Activated CD8-positive, alpha-beta memory T cell treated with anti-CD3 and anti-CD28 coated beads for 36 hours (primary cell): ENCODE results near the gene IGF2. TPM values are rescaled to one million over a fixed set of nuclear protein-coding genes. Genes with fewer than 3 reads are reported as not detected.
"Not testable (repeated sequence)": the region's sequence is repeated elsewhere in the genome, so short reads cannot be mapped to it uniquely, and the experiment has no call there.

Experiments
- CTCF ChIA-PET: fragments of 350-600 bp; sonication (Branson Sonifier 250); formaldehyde crosslinking; loops from one replicate; lab custom pipeline; 2021; ENCODE audit warnings: antibody characterized with exemption; lab: Charles Lee
- POLR2A ChIA-PET: fragments of 350-600 bp; sonication (Branson Sonifier 250); formaldehyde crosslinking; loops from one replicate; lab custom pipeline; 2021; ENCODE audit warnings: antibody characterized with exemption; lab: Charles Lee
- total RNA-seq, 2 experiments: library from RNA; stranded (reverse); gene quantifications; one replicate each; pipeline ENCODE4 v1.2.3, GENCODE V29; 2021

The IGF2 gene, protein sequence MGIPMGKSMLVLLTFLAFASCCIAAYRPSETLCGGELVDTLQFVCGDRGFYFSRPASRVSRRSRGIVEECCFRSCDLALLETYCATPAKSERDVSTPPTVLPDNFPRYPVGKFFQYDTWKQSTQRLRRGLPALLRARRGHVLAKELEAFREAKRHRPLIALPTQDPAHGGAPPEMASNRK
- 10 to 100 TPM in 1 of 2 experiments, 1 to 10 TPM in 1; 9.5 to 10.7 TPM for total RNA-seq

DNA sequence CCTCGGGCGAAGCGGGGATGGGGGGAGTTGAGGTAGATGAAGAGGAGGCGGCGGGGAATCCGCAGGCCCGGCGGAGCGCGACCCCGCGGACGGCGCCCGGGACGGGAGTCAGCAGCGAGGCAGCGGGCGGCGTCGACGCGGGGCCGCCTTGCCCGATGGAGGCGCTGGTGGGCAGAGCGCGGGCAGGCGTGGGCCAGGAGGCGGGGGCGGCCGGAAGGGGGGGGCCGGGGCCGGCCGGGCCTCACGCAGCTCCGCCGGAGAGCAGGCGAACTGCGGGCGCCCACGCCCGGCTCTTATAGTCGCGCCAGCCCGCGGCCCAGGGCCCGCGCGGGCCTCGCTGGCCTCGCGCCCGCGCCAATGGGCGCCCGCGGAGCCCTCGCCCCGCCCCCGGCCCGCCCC, at the start of gene IGF2:
Gene IGF2, minus strand, starts transcription at position 267 of the 399 bp plus-strand sequence. CDS start 3,866 bp downstream, outside the sequence.
- CTCF ChIA-PET = interaction anchor here (1.2 to 8.8 kb wide), 3 partner anchors 11 to 64 kb away, joined by 3 to 46 read pairs (median 3); no protein-coding TSS in a partner anchor
- POLR2A ChIA-PET = no interaction called here

DNA sequence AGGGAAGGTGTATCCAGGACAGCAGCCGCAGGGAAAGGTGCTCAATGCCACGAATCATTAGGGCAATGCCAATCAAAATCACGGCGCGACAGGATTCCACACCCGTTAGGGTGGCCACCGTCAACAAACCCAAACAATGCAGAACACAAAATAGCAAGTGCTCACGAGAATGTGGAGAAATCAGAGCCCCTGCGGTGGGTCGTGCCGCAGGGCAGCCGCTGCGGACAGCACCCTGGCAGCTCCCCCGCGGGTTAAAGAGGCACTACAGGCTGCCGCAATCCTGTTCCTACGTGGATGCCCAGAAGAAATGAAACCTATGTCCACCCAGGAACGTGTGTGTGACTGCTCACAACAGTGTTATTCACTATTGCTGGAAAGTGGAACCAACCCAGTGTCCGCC, 49.6 kb upstream of the IGF2 start:
- CTCF ChIA-PET = interaction anchor here (1.1 kb wide), 1 partner anchor 232 kb away, joined by 4 read pairs; no protein-coding TSS in a partner anchor
- POLR2A ChIA-PET = no interaction called here

DNA sequence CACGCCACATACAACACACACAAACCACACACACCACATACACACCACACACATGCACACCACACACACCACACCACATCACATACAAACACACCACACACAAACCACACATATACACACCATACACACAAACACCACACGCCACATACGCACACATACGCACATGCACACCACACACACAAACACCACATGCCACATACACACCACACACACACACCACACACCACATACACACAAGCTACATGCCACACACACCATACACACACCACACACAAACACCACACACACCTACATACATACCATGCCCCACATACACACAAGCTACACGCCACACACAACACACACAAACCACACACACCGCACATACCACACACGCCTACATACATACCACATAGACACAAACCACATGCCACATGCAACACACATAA, 48.1 kb upstream of the IGF2 start:
- CTCF ChIA-PET = interaction anchor here (0.9 to 3.9 kb wide), 3 partner anchors 117 to 233 kb away, joined by 3 to 23 read pairs (median 6); no protein-coding TSS in a partner anchor
- POLR2A ChIA-PET = no interaction called here

DNA sequence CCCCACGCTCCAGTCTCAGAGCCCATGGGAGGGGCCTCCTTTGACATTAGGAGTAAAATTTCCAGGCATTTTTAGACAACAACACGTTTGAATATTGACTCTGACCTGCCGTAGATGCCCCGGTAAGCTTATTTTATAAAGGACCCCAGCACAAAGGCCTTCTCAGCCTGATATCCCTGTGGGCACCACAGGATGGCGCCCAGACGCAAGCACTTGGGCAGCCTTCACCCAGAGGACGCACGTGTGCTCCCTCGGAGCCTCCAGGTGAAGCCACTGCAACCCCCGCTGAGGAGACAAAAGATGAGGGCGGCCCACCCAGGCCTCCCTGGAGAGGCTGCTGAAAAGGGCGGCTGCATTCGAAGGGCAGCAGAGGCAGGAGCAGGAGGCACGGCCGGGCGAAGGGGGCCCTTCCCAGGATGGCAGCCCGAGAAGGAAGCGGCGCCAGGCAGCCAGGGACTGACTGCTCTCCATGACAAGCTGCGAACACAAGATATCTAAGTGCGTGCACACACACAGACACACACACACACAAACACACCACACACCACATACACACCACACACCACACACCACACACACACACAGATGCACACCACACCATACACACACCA, 47.6 kb upstream of the IGF2 start:
- CTCF ChIA-PET = interaction anchor here (0.9 to 3.9 kb wide), 4 partner anchors 13 to 234 kb away, joined by 3 to 23 read pairs (median 4); no protein-coding TSS in a partner anchor
- POLR2A ChIA-PET = no interaction called here

DNA sequence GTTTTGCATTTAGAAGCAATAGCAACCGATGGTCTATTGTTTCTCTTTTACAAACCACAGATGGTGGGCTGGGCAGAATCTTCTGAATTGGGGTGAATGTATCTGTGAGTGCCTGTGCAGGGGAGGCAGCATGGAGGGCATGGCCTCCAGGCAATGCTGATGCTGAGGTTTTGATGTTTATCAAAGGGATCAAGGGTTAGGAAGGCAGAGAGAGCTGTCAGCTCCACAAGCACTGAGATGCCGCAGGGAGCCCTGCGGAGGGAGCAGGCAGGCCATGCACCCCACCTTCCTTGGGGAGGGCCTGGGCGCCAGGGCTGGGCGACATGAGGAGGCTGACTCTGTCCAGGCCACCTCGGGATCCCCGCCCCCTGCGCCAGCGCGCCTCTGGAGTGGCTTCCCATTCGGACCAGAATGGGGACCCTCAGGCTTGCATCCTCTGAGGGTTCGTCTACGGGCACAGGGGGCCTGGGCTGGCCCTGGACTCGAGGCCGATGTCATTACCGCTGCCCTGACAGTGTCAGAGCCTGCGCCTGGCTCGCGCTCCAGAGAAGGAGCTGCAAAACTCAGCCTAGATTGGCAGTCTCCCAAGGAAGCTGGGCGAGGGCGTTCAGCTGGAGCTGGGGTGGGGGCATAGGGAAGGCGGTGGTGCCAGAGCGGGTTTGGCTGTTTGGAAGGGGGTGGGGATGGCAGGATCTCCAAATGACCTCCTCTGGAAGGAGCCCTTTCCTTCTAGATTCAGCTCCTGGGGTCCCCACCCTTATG, 46.3 kb upstream of the IGF2 start:
- POLR2A ChIA-PET = no interaction called here
- CTCF ChIA-PET = interaction anchor here (1.0 to 3.9 kb wide), 4 partner anchors 9 to 235 kb away, joined by 3 to 23 read pairs (median 3); no protein-coding TSS in a partner anchor

DNA sequence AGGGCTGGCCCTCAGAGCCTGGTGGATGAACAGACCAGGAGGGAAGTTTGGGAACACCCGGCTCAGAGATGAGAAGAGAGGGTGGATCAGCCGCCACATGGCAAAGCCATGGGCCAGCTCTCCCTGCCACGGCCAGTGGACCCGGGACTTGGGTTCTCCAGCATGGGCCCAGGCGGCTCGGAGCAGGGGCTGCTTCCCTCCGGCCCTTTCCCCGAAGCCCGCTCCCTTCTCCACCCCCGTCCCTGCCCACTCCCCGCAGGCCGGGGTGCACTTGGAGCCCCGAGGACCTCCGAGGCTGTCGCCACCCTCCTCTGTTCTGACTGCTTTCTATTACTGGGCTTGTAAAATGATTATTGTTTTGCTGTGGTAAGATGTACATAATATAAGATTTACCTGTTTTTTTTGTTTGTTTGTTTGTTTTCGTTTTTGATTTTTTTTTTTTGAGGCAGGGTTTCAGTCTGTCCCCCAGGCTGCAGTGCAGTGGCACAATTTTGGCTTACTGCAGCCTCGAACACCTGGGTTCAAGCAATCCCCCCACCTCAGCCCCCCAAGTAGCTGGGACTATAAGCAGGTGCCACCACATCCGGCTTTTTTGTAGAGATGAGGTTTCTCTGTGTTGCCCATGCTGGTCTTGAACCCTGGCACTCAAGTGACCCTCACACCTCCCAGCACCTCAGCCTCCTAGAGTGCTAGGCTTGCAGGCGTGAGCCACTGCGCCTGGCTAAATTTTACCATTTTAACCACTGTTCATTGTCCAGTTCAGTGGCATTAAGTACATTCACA, 43.7 kb upstream of the IGF2 start:
- CTCF ChIA-PET = no interaction called here
- POLR2A ChIA-PET = no interaction called here

DNA sequence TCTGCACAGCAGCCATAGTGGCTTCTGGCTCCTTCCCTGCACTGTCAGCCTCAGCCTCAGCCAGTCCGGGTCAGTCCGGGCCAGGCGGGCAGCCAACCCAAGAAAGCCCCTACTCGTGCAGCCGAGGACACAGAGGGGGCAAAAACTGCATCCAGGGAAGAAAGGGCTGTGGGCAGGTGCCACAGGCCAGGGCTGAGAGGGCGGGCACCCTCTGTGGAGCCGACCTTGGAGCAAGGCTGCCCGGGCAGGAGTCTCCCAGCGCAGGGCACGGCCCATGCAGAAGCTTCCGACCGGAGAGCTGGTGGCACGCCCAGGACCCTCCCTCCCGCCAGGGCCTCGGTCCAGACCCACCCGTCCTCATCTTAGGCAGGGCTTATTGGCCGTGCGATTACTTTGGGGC, 42.9 kb upstream of the IGF2 start:
- ChIA-PET POLR2A (no interaction called here), CTCF (no interaction called here)

DNA sequence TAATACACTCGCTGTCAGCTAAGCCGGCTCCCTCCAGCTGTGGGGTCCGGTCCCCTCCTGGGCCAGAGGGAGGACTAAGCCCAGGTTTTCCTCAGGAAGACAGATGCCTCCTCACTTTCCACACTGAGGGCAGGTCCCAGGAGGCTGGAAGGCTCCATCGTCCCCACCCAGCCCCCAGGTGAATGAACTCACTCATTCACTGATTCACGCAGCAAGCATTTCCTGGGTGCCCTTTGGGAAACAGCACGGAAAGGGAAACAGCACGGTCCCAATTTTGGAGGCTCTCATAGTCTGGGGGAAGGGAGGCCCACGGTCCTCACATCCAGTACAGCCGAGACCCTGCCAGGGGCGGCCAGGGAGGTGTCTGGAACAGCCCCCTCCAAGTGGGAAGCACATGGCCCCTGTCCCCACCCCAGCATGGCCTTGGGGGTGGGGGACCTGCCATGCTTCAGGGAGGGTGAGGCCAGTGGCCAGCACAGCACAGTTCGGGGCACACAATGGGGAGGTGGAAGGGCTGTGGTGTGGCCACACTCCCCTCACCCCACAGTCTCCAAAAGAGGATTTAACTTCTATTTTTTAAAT, 41.7 kb upstream of the IGF2 start:
- CTCF ChIA-PET = no interaction called here
- POLR2A ChIA-PET = no interaction called here

DNA sequence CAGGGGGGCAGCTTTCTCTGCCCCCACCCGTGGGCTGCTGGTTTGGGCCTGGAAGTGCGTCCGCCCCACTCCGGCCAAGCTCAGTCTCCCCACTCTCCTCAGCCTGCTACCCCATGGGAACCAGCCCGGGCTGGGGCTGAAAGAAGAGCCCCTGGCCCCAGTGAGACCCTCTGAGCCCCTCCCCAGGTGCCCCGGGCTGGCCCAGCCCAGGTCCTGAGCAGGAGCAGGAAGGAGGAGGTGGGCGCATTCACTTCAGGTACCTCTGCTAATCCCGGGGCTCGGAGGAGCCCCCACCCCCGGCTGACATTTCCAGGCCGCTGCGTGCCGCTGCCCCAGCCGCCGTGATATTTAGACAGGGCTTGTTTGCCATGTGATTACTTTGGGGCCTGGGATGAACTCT, 41.2 kb upstream of the IGF2 start:
- POLR2A ChIA-PET = no interaction called here
- CTCF ChIA-PET = no interaction called here

DNA sequence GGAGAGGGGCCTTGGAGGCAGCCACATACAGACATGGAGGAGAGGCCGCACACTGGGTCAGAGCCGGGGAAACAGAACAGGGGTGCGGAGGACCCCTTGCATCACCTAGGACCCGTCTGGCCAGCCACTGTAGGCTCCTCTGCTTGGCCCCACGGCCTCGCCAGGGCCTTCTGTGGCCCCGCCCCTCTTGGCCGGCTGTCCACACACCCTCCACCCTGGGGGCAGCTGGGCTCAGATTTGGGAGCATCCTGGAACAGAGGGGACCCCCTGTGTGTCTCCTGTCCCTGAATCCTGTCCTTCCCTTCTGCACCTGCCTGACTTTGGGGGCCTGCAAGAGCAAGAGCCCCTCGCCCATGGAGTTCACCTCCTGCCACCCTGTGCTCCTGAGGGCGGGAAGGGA, 40.3 kb upstream of the IGF2 start:
- CTCF ChIA-PET = no interaction called here

DNA sequence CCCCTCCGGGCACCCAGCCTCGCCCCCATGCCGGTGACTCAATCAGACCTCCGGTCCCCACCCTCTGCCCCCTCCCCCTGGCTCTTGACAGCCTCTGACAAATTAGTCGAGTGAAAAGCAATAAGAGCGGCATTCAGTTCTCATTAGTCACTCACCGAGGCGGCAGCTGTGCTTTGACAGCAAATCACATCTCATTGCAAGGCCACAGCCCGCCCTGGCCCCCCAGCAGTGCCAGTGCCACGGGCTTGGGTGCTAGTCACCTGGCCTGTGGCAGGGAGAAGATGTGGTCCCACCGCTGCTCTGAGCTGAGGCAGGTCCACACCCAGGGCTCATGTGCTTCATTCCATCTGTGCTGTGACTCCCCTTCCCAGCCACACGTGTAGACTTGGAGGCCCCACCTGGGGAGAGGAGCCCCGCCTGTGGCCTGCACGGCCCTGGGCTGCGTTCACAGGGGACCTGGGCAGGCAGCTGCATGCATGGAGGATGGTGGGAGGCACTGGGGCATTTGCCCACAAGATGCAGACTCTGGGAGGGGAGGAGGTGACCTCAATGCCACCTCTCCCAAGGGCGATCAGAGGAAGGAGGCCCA, 39.8 kb upstream of the IGF2 start:
- ChIA-PET CTCF (no interaction called here), POLR2A (interaction anchor here (0.6 kb wide), 1 partner anchor 148 kb away, joined by 3 read pairs; no protein-coding TSS in a partner anchor)

More for the DNA sequence above, 40.3 kb upstream of the IGF2 start:
- POLR2A ChIA-PET = no interaction called here

DNA sequence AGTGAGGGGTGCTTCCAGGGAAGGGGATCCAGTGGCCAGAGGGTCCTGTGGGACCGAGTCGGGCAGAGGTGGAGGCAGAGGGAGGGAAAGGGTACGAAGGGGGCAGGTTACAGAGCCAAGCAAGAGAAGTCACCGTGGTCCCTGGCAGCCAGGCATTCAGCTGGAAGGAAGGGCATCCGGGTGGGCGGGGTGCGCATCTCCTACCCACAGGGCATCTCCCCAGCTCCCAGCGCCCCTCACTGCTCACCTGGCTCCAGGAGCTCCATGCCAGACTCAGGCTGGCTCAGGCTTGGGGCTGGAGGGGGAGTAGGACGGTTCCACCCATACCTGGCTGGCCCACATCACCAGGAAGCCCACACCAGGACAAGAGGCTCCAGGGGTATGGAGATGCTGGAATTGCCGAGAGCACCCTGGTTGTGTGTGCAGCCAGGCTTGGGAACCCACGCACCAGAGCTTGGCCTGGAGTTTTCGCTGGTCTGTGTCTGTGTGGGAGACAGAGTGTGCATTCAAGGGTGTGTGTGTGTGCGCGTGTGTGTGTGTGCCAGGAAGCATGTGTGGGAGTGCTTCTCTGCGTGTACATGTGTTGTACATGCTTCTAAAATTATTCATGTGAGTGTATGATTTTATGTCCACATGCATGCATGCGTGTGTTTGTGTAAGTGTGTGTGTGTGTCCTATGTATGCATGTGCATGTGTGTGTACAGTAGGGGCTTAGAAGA, 39.0 kb upstream of the IGF2 start:
- CTCF ChIA-PET = interaction anchor here (1.2 kb wide), 1 partner anchor 132 kb away, joined by 3 read pairs; no protein-coding TSS in a partner anchor
- POLR2A ChIA-PET = not testable (repeated sequence)

DNA sequence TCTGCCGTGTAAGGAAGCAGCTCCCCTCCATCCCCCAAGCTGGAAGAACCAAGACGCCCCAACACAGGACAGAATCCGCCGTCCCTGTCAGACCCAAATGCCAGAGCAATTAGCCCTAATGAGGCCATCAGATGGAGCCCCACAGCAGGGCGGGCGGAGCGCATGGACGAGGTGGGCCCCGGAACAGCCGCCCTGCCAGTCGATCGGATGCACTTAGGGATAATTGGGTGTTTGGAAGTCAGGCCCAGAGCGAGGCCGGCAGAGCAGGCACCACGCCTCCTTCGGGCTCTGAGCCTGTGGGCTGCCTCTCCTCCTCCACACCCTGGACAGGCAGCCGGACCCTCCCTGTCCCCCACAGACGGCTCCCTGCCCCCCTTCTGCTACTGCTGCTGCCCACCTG, 37.9 kb upstream of the IGF2 start:
- POLR2A ChIA-PET = no interaction called here
- CTCF ChIA-PET = no interaction called here

DNA sequence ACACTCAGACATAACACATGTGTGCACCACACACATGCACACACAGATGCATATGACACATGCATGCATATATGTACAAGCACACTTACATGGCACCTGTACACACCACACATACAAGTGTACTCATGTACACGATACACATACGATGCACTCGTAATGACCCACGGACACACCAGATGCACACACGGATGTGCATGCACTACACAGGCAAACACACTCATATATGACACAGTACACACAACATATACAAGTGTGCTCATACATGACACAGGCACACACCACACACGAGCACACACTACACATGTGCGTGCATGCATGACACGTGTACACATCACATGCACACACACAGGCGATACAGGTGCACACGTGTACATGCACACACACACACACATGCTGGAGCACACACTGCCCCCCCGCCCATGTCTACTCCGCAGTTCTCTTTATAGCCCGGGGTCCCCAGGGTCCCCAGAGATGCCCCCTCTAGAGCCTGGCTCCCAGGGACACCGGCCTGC, 37.3 kb upstream of the IGF2 start:
- CTCF ChIA-PET = no interaction called here
- POLR2A ChIA-PET = no interaction called here

DNA sequence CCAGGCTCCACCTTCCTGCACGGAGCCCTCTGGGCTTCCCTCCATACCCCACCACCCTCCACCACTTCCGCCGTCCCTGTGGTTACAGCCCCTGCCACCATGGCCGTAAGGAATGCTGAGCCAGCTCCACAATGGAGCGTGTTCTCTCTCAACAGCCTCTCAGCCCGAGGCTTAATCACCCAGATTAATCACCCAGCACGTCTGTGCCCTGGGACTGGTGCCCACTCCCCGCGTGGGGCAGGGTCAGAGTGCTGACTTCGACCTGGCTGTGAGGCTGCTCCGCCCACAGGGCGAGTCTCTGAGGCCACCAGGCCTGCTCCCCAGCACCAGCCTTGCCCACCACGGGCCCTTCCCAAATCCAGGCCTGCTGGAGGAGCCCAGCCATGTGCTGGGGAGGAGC, 36.5 kb upstream of the IGF2 start:
- CTCF ChIA-PET = no interaction called here
- POLR2A ChIA-PET = no interaction called here

DNA sequence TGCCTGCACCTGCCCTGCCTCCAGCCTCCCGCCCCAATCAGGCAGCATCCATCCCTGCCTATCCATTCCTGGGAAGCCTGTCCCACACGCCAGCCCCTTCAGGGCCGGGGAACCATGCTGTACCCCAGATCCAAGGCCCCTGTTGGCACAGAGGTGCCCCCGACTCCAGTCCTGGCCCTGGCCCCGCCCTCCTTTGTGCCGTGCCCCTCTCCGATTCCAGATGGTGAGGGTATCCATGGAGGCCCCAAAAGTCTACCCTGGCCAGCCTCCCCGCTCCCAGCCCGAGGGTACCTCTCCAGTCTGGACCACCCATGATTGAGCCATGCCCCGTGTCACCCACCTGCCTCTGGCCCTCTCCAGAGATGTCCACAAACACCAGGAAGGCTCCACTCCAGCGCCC, 35.2 kb upstream of the IGF2 start:
- ChIA-PET CTCF (no interaction called here), POLR2A (no interaction called here)

DNA sequence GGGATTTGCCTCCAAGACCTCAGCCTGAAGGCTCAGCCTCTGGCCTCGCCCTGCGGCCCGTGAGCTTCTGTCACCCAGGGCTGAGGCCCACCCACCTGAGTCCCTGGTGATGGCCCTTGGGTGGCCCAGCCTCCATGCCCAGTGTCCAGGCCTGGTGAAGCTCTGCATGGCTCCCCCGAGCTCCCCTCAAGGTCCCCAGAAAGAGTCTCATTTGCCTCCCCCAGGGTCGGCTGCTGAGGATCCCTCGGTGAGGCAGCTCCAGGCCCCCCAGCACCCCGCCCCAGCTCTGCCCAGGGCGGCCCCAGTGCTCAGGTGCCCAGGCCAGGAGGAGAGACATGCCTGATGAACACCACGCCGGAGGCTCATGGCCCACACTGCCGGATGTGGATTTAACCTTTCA, 34.6 kb upstream of the IGF2 start:
- ChIA-PET POLR2A (no interaction called here), CTCF (no interaction called here)

DNA sequence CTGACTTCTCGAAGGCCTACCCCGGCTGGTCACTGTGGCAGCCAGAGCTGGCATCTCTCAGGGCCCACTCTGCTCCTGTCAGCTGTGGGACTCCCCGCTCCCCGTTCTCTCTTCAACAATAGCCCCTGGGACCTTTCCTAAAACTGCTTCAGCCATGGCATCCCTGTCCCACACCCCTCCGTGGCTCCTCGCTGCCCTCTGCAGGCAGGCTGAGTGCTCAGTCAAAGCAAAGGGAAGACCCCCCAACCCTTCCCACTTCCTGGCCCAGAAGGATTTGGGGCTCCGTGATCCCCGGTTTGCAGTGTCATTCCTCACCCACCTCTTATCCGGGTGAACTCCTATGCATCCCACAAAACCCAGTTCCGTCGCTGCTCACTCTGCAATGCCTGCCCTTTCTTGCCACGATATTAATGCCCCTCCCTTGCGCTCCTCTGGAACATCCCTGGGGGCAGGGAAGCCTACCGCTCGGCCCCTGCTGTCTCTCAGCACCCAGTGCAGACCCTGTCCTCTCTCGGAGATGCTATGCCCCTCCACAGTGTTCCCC, 34.0 kb upstream of the IGF2 start:
- ChIA-PET POLR2A (no interaction called here), CTCF (no interaction called here)
